HL-60/S4 treated with phorbol 12-myristate 13-acetate at 8.2 ng/mL for 4 days and 3 days (cell line): Measurements from ENCODE around the gene C4orf50.
"Not testable (repeated sequence)": the region's sequence is repeated elsewhere in the genome, so short reads cannot be mapped to it uniquely, and the experiment has no call there.

Experiments used
- in situ Hi-C: fragments of 300-500 bp; cut with MboI; formaldehyde crosslinking; loops from 2 replicates; pipeline ENCODE4 v1.15.0; 2022; ENCODE audit warnings: low sequenced_read_pairs

The C4orf50 gene

DNA sequence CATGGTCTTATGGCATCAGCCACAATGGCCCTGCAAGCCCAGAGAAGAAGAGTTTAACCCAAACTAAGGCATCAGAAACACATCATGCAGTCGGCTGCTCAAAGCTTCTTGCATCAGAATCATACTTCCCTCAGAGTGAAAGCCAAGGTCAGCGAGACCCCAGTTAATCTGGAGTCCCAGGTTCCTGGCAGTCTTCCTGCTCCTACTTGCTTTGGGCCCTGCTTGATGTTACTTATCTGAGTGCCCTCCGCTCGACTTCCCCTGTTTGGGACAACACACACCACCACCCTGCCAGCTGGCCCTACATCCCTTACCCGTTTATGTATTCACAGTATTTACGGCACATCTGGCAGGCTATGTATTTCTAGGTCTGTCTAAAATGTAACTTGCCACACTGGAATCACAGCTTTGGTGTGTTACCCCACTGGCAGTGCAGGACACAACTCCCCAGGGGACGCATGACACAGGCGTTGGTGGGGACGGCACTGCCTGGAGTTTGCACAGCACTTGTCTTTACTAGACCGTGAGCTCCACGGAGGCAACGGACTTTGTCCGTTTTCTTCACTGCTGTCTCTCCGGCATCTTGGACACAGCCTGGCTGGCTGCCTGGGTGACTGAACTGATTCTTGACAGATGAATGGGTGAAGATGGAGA is 148.1 kb downstream of the C4orf50 start:
- in situ Hi-C loops: no loop called here

- in situ Hi-C loops: no loop called here
Observed at GRCh38 chr4:5867866-5868265, 150.4 kb downstream of the C4orf50 start.

GRCh38 chr4:5866841-5867813 is 151.1 kb downstream of the C4orf50 start:
- in situ Hi-C loops: no loop called here

DNA sequence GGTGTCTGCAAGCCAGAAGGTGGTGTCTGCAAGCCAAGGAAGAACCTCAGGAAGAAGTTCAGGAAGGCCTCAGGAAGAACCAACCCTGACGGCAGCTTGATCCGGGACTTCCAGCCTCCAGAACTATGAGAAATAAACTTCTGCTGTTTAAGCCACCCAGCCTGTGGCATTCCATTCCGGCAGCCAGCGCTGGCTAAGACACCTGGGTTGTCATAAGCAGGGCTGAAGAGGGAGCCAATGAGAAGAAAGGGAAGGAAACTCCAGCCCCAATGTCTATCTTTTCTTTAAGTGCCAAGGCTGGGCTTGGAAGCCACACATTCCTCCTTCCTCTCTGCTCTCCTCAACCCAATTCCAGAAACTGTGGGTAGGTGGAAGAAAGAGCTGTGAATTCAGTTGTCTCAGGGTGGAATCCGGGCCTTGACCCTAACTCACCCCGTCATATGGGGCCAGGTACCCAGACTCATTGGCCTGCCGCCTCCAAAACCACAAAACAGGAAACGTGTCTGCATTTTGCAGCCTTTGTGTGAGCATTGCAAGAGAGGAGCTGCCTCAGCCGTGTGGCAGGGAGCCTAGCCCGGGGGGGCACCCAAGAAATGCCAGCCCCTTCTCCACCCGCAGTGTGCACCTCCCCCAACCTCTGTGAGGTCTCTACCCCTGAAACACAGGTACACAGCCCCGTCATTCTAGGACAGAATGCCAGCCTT is 152.2 kb downstream of the C4orf50 start:
- in situ Hi-C loops: no loop called here

DNA sequence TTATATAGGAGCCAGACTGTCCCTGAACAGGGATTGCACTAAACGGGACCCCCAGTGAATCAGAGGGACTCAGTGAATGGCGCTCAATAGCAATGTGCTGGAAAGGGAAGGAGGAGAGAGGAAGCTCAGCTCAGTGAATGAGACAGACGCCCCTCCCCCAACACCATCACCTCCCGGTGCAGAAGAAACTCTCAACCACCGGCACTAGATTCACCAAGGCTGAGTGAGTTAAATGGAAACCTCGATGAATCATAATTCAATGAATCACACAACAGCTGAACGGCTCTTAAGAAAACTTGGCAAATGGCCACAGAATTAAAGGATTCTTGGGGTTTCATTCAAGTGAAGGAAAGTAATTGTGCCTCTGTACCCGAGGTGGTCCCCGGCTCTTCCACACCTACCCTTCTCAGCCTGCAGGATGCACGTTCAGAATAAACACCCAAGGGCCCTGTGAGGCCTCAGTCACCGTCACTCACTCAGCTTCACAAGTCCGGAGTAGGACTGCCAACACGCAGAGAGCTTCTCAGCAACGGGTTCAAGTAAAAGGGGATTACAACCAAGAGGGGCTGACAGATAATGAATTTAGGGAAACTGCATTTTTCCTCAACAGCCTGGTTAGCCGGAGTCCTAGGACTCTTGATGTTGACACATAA is 154.6 kb downstream of the C4orf50 start:
- in situ Hi-C loops: no loop called here

GRCh38 chr4:5858020-5858769 is 160.0 kb downstream of the C4orf50 start:
- in situ Hi-C loops: no loop called here

GRCh38 chr4:5857199-5857598 is 161.0 kb downstream of the C4orf50 start:
- in situ Hi-C loops: no loop called here

DNA sequence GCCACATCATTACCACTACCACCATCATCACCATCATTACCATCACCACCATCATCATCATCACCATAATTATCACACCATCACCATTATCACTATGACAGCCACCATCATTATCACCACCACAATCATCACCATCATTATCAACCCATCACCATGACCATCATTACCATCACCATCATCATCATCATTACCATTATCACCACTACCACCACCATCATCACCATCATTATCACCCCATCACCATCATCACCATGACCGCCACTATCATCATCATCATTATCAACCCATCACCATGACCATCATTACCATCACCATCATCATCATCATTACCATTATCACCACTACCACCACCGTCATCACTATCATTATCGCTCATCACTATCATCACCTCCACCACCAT is 161.9 kb downstream of the C4orf50 start:
- in situ Hi-C loops: not testable (repeated sequence)

- in situ Hi-C loops: no loop called here
Observed at GRCh38 chr4:5854929-5855328, 163.3 kb downstream of the C4orf50 start.

- in situ Hi-C loops: no loop called here
Observed at GRCh38 chr4:5852523-5853202, 165.6 kb downstream of the C4orf50 start.

DNA sequence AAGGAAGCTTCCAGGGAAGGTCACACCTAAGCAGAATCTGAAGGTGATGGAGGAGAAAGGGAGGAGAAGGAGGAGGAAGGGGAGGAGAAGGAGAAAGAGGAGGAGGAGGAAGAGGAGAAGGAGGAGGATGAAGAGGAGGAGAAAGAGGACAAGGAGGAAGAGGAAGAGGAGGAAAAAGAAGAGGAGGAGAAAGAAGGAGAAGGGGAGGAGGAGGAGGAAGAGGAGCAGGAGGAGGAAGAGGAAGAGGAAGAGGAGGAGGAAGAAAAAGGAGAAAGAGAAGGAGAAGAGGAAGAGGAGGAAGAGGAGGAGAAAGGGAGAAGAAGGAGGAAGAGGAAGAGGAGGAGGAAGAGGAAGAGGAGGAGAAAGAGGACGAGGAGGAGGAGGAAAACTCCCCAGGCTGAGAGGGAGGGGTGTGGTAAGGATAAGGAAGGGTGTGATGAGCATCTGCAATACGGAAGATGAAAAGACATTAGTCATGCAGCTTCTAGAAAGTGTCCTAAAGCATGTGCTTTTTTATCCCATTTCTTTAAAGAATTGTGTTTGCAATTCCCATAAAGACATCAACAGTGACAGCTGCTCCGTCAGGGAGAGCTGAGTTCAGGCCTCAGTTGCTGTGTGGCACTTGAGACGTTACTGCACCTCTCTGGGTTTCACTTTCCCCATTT is 166.5 kb downstream of the C4orf50 start:
- in situ Hi-C loops: no loop called here
